Skeletal muscle satellite cell (primary cell): Measurements from ENCODE around the gene JHY.
A peak's percentile ranks its signal among the peaks of the same experiment; 100 is the strongest.

ENCODE experiments used
- H3K27me3 ChIP-seq: 2 replicates; pipeline ENCODE4 v1.7.0; 2013; ENCODE audit warnings: low read length; ENCODE audit not compliant: control insufficient read depth, insufficient read depth
- H3K36me3 ChIP-seq: 2 replicates; pipeline ENCODE4 v1.7.0; 2013; ENCODE audit warnings: mild to moderate bottlenecking, control low read depth, low read length; ENCODE audit not compliant: insufficient read depth
- H3K4me1 ChIP-seq: 2 replicates; pipeline ENCODE4 v1.7.0; 2013; ENCODE audit warnings: low read length; ENCODE audit not compliant: control insufficient read depth, insufficient read depth
- H3K4me2 ChIP-seq: 2 replicates; pipeline ENCODE4 v1.7.0; 2013; ENCODE audit warnings: mild to moderate bottlenecking, low read length
- H3K4me3 ChIP-seq: 2 replicates; pipeline ENCODE4 v1.7.0; 2013; ENCODE audit warnings: low read length
- H3K9ac ChIP-seq: 2 replicates; pipeline ENCODE4 v1.7.0; 2013; ENCODE audit warnings: mild to moderate bottlenecking, low read depth, low read length, moderate library complexity
- H3K9me3 ChIP-seq: replicated peaks from 2 replicates; pipeline ENCODE4 v1.7.0; 2013; ENCODE audit warnings: mild to moderate bottlenecking, control low read depth, low read length

Gene JHY

GRCh38 chr11:122877732-122878131 is 4.8 kb upstream of the JHY start:
- H3K9me3 ChIP-seq = no peaks in the 10 kb centered on the region
- H3K4me3 ChIP-seq = no peak overlapping the region
- H3K4me1 ChIP-seq = no peaks in the 10 kb centered on the region
- H3K4me2 ChIP-seq = no peak overlapping the region
- no peak overlapping the region for H3K9ac ChIP-seq
- H3K36me3 ChIP-seq = no peaks in the 10 kb centered on the region
- H3K27me3 ChIP-seq = peaks cover 26% of the 10 kb centered on the region

- Histone ChIP-seq H3K9me3 (no peaks in the 10 kb centered on the region), H3K4me2 (no peak overlapping the region), H3K4me3 (no peak overlapping the region)
Observed at GRCh38 chr11:122879785-122880184, 2.8 kb upstream of the JHY start.

GRCh38 chr11:122882857-122883645 is 492 bp downstream of the JHY start:
- H3K9me3 ChIP-seq = no peaks in the 10 kb centered on the region
- peaks cover 25% of the 10 kb centered on the region for H3K27me3 ChIP-seq
- H3K4me3 ChIP-seq = peak overlapping the region; percentile 76
- H3K36me3 ChIP-seq = no peaks in the 10 kb centered on the region
- peak overlapping the region; percentile 96 for H3K4me2 ChIP-seq
- H3K4me1 ChIP-seq = peaks cover 6% of the 10 kb centered on the region
- peak overlapping the region; percentile 85 for H3K9ac ChIP-seq

More at GRCh38 chr11:122879785-122880184, 2.8 kb upstream of the JHY start:
- Histone ChIP-seq H3K36me3 (no peaks in the 10 kb centered on the region), H3K4me1 (peaks cover 6% of the 10 kb centered on the region), H3K9ac (no peak overlapping the region), H3K27me3 (peaks cover 26% of the 10 kb centered on the region)

- H3K27me3 ChIP-seq = peaks cover 19% of the 10 kb centered on the region
- H3K36me3 ChIP-seq = no peaks in the 10 kb centered on the region
- H3K4me2 ChIP-seq = peak overlapping the region; percentile 96
- peak overlapping the region; percentile 85 for H3K9ac ChIP-seq
- peaks cover 6% of the 10 kb centered on the region for H3K4me1 ChIP-seq
- H3K9me3 ChIP-seq = no peaks in the 10 kb centered on the region
- H3K4me3 ChIP-seq = peak overlapping the region; percentile 76
Observed at GRCh38 chr11:122883646-122883979, 1.1 kb downstream of the JHY start.

GRCh38 chr11:122888162-122888561 is 5.6 kb downstream of the JHY start:
- Histone ChIP-seq H3K27me3 (no peaks in the 10 kb centered on the region), H3K36me3 (no peaks in the 10 kb centered on the region), H3K4me2 (no peak overlapping the region), H3K9me3 (no peaks in the 10 kb centered on the region), H3K4me3 (no peak overlapping the region), H3K4me1 (peaks cover 6% of the 10 kb centered on the region), H3K9ac (no peak overlapping the region)

GRCh38 chr11:122893131-122893530 is 10.6 kb downstream of the JHY start:
- Histone ChIP-seq H3K4me2 (no peak overlapping the region), H3K27me3 (no peaks in the 10 kb centered on the region), H3K4me3 (no peak overlapping the region), H3K9me3 (no peaks in the 10 kb centered on the region), H3K36me3 (no peaks in the 10 kb centered on the region), H3K9ac (no peak overlapping the region), H3K4me1 (peaks cover 10% of the 10 kb centered on the region)

- H3K27me3 ChIP-seq = no peaks in the 10 kb centered on the region
- H3K36me3 ChIP-seq = no peaks in the 10 kb centered on the region
- no peak overlapping the region for H3K4me2 ChIP-seq
- H3K9me3 ChIP-seq = no peaks in the 10 kb centered on the region
- H3K4me3 ChIP-seq = no peak overlapping the region
- H3K4me1 ChIP-seq = peaks cover 13% of the 10 kb centered on the region
- no peak overlapping the region for H3K9ac ChIP-seq
Observed at GRCh38 chr11:122895563-122895962, 13.0 kb downstream of the JHY start.

GRCh38 chr11:122897606-122898210 is 15.1 kb downstream of the JHY start:
- Histone ChIP-seq H3K4me3 (no peak overlapping the region), H3K9me3 (no peaks in the 10 kb centered on the region), H3K4me1 (peaks cover 13% of the 10 kb centered on the region), H3K36me3 (no peaks in the 10 kb centered on the region), H3K9ac (no peak overlapping the region), H3K27me3 (no peaks in the 10 kb centered on the region), H3K4me2 (peak overlapping the region; percentile 12)

GRCh38 chr11:122898799-122899198 is 16.2 kb downstream of the JHY start:
- Histone ChIP-seq H3K9me3 (no peaks in the 10 kb centered on the region), H3K36me3 (no peaks in the 10 kb centered on the region), H3K4me1 (peaks cover 13% of the 10 kb centered on the region), H3K4me3 (no peak overlapping the region), H3K4me2 (no peak overlapping the region), H3K27me3 (no peaks in the 10 kb centered on the region), H3K9ac (no peak overlapping the region)

GRCh38 chr11:122900587-122901202 is 18.1 kb downstream of the JHY start:
- Histone ChIP-seq H3K9ac (no peak overlapping the region), H3K27me3 (no peaks in the 10 kb centered on the region), H3K4me3 (no peak overlapping the region), H3K4me1 (peaks cover 13% of the 10 kb centered on the region), H3K36me3 (no peaks in the 10 kb centered on the region), H3K4me2 (no peak overlapping the region), H3K9me3 (no peaks in the 10 kb centered on the region)

GRCh38 chr11:122902951-122903350 is 20.4 kb downstream of the JHY start:
- H3K36me3 ChIP-seq = no peaks in the 10 kb centered on the region
- H3K9me3 ChIP-seq = no peaks in the 10 kb centered on the region
- H3K4me3 ChIP-seq = no peak overlapping the region
- H3K4me1 ChIP-seq = peaks cover 5% of the 10 kb centered on the region
- H3K4me2 ChIP-seq = no peak overlapping the region
- H3K9ac ChIP-seq = no peak overlapping the region
- H3K27me3 ChIP-seq = no peaks in the 10 kb centered on the region
